Globus pallidus (tissue), 1 donor: ENCODE results near the gene PLPP4.

Source experiments
- DNase-seq: peaks from one replicate; pipeline ENCODE4 v3.0.0-alpha.2; 2015; ENCODE audit warnings: low spot score

The PLPP4 gene

GRCh38 chr10:120457431-120458172 lies 575 bp downstream of the PLPP4 start:
- DNase-seq, result no peak

- peak; percentile 53 for DNase-seq
Observed at GRCh38 chr10:120458432-120458831, 1.4 kb downstream of the PLPP4 start.

GRCh38 chr10:120459185-120459584 lies 2.2 kb downstream of the PLPP4 start:
- DNase-seq, result peak; percentile 70

DNA sequence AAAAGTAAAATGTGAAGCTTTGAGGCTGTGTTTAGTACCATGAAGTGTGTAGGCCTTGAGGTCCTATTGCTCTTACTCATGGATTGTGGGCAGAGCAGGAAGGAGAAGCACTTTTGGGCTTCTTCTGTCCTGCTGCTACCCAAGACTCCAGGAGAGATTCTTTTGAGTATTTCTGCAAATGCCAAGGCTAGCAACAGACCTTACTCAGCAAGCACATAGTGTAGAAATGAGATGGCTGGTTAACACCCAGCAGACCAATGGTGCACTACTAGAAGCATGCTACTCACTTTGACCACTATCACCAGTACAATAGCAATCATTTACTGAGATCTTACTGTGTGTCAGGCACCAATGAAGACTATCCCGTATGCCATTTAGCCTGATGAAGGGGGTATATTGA lies 3.2 kb downstream of the PLPP4 start:
- no peak for DNase-seq

- no peak for DNase-seq
Observed at GRCh38 chr10:120460776-120461175, 3.7 kb downstream of the PLPP4 start.

DNA sequence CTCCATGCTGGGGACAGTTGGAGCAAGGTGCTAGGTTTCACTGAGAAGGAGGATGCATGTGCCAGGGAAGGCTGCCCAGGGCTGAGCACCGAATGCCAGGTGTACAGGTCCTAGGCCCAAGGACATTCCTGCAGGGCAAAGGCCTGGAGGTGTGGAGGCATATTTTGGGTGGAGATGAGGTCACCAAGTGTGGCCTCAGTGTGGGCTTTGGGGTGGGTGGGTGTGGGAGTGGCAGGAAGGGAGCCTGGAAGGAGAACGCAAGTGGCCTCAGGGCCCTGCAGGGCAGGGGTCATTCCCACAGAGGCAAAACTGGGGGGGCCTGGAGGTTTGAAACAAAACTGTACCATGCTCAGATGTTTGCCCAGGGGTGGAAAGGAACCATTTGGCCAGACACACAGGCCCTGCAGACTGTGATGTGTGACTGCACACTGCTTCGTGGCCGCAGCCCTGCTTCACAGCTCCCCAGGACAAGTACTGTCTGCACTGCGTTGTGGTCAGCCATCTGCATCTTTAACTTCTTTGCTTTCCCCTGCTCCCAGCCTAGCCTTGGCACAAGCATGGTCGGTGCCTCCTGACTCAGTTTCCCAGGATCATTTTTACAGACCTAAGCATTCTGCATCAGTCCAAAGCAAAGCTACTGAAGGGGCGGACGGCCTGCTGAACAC lies 5.1 kb downstream of the PLPP4 start:
- DNase-seq, result no peak

DNA sequence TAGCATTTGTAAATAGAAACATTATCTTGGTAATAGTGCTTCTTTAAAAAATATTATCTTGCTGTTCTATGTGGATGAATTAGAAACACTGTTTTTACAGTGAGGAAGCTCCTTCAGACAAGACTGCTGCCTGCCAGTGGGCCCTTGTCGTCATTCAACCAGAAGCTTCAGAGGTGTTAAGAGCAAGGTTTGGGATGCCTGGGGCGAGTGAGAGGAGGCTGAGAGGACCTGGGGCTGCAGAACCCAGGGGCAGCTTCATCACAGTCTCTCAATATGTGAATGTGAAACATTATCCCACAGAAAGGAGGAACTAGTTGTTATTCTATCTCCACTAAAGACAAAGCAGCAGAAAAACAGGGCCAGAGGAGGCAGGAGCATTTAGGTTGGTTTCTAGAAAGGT lies 8.1 kb downstream of the PLPP4 start:
- DNase-seq, result no peak

DNA sequence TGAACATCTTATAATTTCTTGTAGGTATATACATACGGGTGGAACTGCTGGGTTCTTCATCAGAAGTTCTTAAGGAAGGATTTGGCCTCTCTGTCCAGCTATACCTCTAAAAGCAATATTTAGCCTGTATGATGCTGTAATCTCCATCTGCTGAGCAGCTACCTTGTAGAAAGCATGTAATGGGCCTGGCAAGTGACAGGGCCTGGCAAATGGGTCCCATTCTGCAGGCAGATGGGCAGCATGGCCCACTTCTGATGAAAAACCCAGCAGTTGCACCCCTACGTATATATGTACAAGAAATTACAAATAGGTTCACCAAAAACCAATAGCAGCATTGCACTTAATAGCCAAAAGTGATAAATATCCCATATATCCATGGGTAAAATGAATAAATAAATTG lies 9.0 kb downstream of the PLPP4 start:
- DNase-seq, result no peak

- DNase-seq, result no peak
Observed at GRCh38 chr10:120473593-120473992, 16.6 kb downstream of the PLPP4 start.

- DNase-seq, result no peak
Observed at GRCh38 chr10:120474956-120475355, 17.9 kb downstream of the PLPP4 start.

GRCh38 chr10:120475844-120476791 lies 19.1 kb downstream of the PLPP4 start:
- no peak for DNase-seq

GRCh38 chr10:120477021-120477742 lies 20.2 kb downstream of the PLPP4 start:
- DNase-seq, result no peak

- DNase-seq, result no peak
Observed at GRCh38 chr10:120477743-120478141, 20.7 kb downstream of the PLPP4 start.

- no peak for DNase-seq
Observed at GRCh38 chr10:120478386-120478785, 21.4 kb downstream of the PLPP4 start.

DNA sequence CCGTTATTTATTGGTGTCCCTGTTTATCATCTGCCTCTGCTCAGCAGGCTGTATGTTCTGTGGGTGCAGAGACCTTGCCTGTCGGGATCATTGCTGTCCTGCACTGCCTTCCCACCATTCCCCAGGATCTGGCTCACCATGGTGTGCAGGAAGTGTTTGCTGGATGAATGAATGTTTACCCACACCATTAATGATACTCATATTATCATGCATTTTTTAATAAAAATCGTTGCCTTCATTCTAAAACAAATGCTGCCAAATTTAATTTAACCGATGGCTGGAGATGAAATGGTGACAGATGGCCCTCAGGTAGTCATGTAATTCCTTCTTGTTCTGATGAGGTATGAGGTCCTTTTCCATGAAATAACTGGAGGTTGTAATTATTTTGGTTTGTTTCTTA lies 22.5 kb downstream of the PLPP4 start:
- DNase-seq, result no peak

- no peak for DNase-seq
Observed at GRCh38 chr10:120480065-120480600, 23.1 kb downstream of the PLPP4 start.

GRCh38 chr10:120480848-120481247 lies 23.8 kb downstream of the PLPP4 start:
- DNase-seq, result no peak

GRCh38 chr10:120483006-120483405 lies 26.0 kb downstream of the PLPP4 start:
- DNase-seq, result no peak

DNA sequence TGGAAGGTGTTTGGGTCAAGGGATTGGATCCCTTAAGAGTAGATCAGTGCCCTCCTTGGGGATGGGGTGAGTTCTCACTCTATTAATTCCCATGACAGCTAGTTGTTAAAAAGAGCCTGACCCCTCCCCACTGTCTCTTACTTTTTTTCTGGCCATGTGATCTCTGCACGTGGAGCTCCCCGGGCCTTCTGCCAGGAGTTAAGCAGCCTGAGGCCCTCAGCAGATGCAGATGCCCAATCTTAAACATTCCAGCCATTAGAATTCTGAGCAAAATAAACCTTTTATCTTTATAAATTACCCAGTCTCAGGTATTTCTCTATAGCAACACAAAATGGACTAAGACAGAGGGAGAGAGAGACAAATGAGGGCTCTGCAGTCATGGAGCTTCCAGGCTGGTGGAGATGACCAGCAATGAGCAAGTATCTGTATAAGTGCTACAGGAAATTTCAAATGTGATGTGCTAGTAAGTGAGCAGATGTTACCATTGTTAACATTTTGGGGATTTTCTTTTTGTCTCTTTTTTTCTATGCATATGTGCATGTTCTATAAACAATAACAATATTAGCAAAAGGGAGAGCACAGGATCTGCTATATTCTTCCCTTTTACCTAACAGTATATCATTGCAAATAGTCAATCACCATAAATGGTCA lies 26.7 kb downstream of the PLPP4 start:
- DNase-seq, result no peak

- DNase-seq, result no peak
Observed at GRCh38 chr10:120485946-120486345, 28.9 kb downstream of the PLPP4 start.

GRCh38 chr10:120486671-120487205 lies 29.7 kb downstream of the PLPP4 start:
- DNase-seq, result no peak
